ENCODE results near the gene FAM24A.
"Not testable (repeated sequence)": the region's sequence is repeated elsewhere in the genome, so short reads cannot be mapped to it uniquely, and the experiment has no call there.

FAM24A gene, protein sequence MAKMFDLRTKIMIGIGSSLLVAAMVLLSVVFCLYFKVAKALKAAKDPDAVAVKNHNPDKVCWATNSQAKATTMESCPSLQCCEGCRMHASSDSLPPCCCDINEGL

GRCh38 chr10:122910310-122910709 lies at the start of gene FAM24A:
FAM24A (plus strand) TSS chr10:122910610; CDS start chr10:122911635, 1,025 bp downstream.
- DNase-seq (ENCODE audit: low read depth): no peak

- DNase-seq (ENCODE audit: low read depth): no peak
Measured at GRCh38 chr10:122861711-122862161, 48.7 kb upstream of the FAM24A start.

- no peak for DNase-seq (ENCODE audit: low read depth)
Measured at GRCh38 chr10:122863216-122864193, 46.9 kb upstream of the FAM24A start.

DNA sequence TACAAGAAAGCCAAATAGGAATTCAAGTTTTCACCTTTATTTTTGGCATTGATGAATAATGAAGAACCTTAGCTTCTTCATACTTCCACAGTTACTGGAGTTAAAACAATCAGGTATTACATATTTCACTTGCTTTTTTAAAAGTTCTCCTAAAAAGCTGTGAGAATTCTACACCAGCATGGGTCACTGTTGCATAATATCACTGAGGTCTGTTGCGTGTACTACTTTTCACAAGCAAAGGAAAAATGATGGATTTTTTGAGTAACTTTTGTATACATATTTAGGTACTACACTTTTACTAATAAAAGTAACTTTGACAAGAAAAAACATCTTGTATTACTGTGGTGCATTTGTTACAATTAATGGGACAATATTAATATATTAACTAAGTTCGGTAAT lies 46.2 kb upstream of the FAM24A start:
- no peak for DNase-seq (ENCODE audit: low read depth)

DNA sequence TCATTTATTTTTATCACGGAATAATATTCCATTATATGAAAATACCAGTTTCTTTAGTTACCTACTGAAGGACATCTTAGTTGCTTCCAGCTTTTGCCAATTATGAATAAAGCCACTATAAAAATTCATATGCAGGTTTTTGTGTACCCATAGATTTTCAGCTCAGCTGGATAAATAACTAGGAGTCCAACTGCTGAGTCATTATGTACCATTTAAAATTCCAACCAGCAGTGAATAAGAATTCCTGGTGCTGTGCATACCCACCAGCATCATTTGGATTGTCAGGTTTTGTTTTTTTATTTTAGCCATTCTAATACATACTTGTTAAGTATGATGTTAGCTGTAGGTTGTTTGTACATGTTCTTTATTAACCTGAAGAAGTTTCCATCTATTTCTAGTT lies 45.5 kb upstream of the FAM24A start:
- no peak for DNase-seq (ENCODE audit: low read depth)

GRCh38 chr10:122866757-122867482 lies 43.5 kb upstream of the FAM24A start:
- not testable (repeated sequence) for DNase-seq (ENCODE audit: low read depth)

- not testable (repeated sequence) for DNase-seq (ENCODE audit: low read depth)
Measured at GRCh38 chr10:122868768-122869167, 41.6 kb upstream of the FAM24A start.

DNA sequence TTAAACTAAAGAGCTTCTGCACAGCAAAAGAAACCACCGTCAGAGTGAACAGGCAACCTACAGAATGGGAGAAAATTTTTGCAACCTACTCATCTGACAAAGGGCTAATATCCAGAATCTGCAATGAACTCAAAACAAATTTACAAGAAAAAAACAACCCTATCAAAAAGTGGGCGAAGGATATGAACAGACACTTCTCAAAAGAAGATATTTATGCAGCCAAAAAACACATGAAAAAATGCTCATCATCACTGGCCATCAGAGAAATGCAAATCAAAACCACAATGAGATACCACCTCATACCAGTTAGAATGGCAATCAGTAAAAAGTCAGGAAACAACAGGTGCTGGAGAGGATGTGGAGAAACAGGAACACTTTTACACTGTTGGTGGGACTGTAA lies 38.5 kb upstream of the FAM24A start:
- DNase-seq (ENCODE audit: low read depth): not testable (repeated sequence)

GRCh38 chr10:122875843-122876466 lies 34.5 kb upstream of the FAM24A start:
- DNase-seq (ENCODE audit: low read depth): no peak

- DNase-seq (ENCODE audit: low read depth): no peak
Measured at GRCh38 chr10:122876467-122876855, 33.9 kb upstream of the FAM24A start.

GRCh38 chr10:122877264-122877663 lies 33.1 kb upstream of the FAM24A start:
- DNase-seq (ENCODE audit: low read depth): no peak

- DNase-seq (ENCODE audit: low read depth): no peak
Measured at GRCh38 chr10:122878799-122879338, 31.5 kb upstream of the FAM24A start.

DNA sequence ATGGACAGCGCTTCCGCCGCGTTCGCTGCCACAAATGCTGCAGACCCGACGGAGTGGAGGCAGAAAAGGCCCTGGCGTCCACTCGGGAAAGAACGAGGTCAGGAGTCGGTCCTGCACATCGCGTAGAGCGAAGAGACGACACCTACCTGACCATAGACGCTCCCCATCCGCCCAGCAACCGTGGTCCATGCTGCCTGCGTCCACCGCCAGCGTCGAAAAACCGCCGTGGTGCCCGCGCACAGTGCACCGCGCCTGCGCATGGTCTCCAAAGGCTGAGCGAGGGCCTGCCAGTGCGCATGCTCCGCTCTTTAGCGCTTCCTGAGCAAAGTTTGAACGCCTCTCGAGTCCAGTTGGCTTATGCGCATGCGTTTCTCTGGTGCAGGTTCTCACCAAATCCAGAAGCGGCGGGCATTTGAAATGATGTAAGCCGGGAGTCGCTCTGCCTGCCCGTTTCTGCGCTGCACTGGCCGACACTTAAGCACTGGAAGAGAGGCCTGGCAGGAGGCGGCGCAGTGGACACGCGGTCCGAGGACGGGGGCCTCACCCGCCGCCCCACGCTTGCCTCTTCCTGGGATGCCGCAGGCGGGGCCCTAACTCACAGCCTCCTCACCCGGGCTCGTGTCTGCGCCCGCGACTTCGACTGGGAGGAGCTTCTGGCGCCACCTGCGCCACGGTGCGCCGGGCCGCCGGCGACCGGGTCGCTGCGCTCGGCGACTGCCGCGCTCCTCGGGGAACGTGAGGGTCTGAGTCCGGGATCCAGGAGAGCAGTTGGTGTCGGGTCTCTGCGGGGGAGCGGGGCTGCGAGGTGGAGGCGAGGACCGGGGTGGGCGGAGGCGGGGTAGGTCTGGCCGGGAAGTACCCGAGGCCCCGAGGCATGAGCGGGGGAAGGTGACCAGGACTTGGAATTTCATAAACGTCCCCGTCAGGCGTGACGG lies 30.8 kb upstream of the FAM24A start, which contains the start of gene FAM24B:
FAM24B (minus strand) TSS at position 243 of the 935 bp plus-strand sequence. CDS start 29,066 bp downstream, outside the sequence.
- DNase-seq (ENCODE audit: low read depth): peak; percentile 92

DNA sequence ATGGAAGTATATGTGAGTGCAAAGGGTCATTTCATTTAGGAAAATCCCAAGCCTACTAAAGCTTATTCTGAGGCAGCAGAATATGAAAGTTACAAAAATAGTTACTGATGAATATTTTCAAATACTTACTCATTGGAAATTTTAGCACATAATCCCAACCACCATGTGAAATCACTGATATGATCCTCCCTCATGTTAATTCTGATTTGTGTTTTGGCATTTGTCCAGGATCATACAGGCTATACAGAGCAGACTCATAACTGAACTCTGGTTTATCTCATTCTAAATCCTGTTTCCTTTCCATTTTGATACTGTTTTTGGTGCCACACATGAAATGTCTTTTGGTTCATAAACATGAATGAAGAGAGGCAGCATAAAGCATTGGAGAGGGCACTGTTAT lies 27.6 kb upstream of the FAM24A start:
- no peak for DNase-seq (ENCODE audit: low read depth)

DNA sequence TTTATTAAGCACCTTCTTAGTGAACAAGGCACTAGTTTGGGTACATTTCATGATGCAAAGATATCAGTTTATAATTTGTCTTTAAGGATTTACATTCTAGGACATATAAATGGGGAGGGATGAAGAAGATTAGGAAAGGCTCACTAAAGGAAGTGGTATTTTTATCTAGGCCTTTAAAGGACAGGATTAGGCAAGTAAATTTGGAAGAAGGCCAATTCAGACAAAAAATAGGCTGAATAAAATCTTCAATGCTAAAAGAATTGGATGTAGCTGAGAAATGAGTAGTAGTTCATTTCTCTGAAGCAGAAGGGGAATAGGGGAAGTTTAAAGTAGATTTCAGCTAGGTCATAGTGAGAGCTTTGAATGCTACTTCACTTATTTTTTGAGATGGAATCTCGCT lies 26.2 kb upstream of the FAM24A start:
- no peak for DNase-seq (ENCODE audit: low read depth)

DNA sequence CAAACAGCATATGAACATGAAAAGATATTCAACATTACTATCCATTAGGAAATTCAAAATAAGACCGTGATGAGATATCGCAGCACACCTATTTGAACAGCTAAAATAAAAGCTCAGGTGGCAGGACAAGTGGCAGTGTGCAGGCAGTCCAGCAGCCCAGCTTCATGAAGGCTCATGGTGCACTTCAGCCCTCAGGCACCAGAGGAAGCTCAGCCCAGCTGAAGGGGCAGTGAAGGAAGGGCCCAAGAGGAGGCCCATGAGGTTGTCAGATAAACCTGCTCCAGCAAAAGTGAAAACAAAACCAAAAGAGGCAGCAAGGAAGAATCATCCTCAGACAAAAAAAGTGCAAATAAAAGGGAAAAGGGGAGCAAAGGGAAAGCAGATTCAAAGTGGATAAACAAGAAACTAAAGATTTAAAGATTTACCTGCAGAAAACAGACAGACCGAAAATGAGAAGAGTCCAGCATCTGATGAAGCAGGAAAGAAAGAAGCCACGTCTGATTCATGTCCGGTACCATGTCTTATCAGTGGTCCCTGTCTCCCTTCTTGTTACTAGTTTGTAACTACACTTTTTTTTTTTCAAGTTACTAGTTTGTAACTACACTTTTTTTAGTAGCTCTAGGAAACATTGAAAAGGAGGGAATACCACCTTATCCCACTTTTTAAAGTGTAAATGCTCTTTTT lies 16.0 kb upstream of the FAM24A start:
- no peak for DNase-seq (ENCODE audit: low read depth)

GRCh38 chr10:122903861-122904260 lies 6.5 kb upstream of the FAM24A start:
- DNase-seq (ENCODE audit: low read depth): not testable (repeated sequence)

GRCh38 chr10:122911889-122912484 lies 1.6 kb downstream of the FAM24A start:
- DNase-seq (ENCODE audit: low read depth): peak; percentile 2

GRCh38 chr10:122915700-122916099 lies 5.3 kb downstream of the FAM24A start:
- DNase-seq (ENCODE audit: low read depth): no peak

DNA sequence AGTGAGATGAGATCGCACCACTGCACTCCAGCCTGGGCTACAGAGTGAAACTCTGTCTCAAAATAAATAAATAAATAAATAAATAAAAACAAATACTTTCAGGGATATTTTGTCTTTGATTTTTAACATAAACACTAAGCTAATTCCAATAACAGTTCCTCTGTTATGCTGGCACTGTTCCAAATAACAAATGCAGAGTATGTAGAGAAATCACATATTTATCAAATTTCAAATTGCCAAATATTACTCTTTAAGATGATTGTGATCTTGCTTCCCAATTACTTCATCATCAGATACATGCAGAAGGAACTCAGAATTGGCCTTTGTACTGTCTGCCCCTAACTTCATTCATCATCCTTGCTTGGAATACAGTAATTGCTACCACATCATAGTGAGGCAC lies 19.7 kb downstream of the FAM24A start:
- no peak for DNase-seq (ENCODE audit: low read depth)

All from stimulated activated CD8-positive, alpha-beta memory T cell treated with anti-CD3 and anti-CD28 coated beads, Interleukin-7, amount 100 ng/mL, for 24 hours (primary cell).